DOHH2 (cell line): ENCODE results near the gene BBS9.

ENCODE experiments used
- H3F3A ChIP-seq: fragments of 200-600 bp; sonication (generic), shearing (Covaris generic); 2 replicates; pipeline ENCODE4 v1.6.0; 2016; ENCODE audit warnings: antibody characterized with exemption, mild to moderate bottlenecking; ENCODE audit not compliant: control insufficient read depth, insufficient read depth
- H3K27ac ChIP-seq: fragments of 200-600 bp; sonication (generic); 2 replicates; pipeline ENCODE4 v1.5.1; 2014; ENCODE audit warnings: low read depth, mild to moderate bottlenecking, low read length, moderate library complexity
- H3K27me3 ChIP-seq: fragments of 200-600 bp; sonication (generic); 2 replicates; pipeline ENCODE4 v1.6.1; 2014; ENCODE audit warnings: mild to moderate bottlenecking, low read length, mixed read lengths; ENCODE audit not compliant: control insufficient read depth
- H3K36me3 ChIP-seq: fragments of 200-600 bp; sonication (generic); 2 replicates; pipeline ENCODE4 v1.6.1; 2014; ENCODE audit warnings: mild to moderate bottlenecking, low read length, moderate library complexity, mixed read lengths; ENCODE audit not compliant: control insufficient read depth
- H3K4me1 ChIP-seq: fragments of 200-600 bp; sonication (generic); 2 replicates; pipeline ENCODE4 v1.6.1; 2014; ENCODE audit warnings: mild to moderate bottlenecking, low read length, mixed read lengths; ENCODE audit not compliant: control insufficient read depth
- H3K4me2 ChIP-seq: fragments of 200-600 bp; sonication (generic); 2 replicates; pipeline ENCODE4 v1.6.0; 2014; ENCODE audit warnings: mild to moderate bottlenecking, low read length, moderate library complexity
- H3K4me3 ChIP-seq: fragments of 200-600 bp; sonication (generic); 2 replicates; pipeline ENCODE4 v1.5.1; 2014; ENCODE audit warnings: mild to moderate bottlenecking, low read length, mixed read lengths
- H3K79me2 ChIP-seq: fragments of 200-600 bp; sonication (generic); 2 replicates; pipeline ENCODE4 v1.6.1; 2014; ENCODE audit warnings: mild to moderate bottlenecking, low read length, mixed read lengths; ENCODE audit not compliant: control insufficient read depth
- H3K9me2 ChIP-seq: fragments of 200-600 bp; sonication (generic); replicated peaks from 2 replicates; pipeline ENCODE4 v1.6.1; 2014; ENCODE audit warnings: mild to moderate bottlenecking, low read length, mixed read lengths; ENCODE audit not compliant: control insufficient read depth
- H3K9me3 ChIP-seq: fragments of 200-600 bp; sonication (generic); 2 replicates; pipeline ENCODE4 v1.6.1; 2014; ENCODE audit warnings: antibody characterized with exemption, low read length, mixed read lengths; ENCODE audit not compliant: control insufficient read depth, insufficient read depth
- H4K20me1 ChIP-seq: fragments of 200-600 bp; sonication (generic); 2 replicates; pipeline ENCODE4 v1.6.0; 2014; ENCODE audit warnings: low read depth, mild to moderate bottlenecking, antibody characterized with exemption, low read length, moderate library complexity; ENCODE audit not compliant: control insufficient read depth, insufficient read depth
- EZH2phosphoT487 ChIP-seq: fragments of 200-600 bp; sonication (generic); IDR thresholded peaks from 2 replicates; pipeline ENCODE4 v1.6.1; 2017; ENCODE audit warnings: borderline replicate concordance, mild to moderate bottlenecking, antibody characterized with exemption, low read length, moderate library complexity, mixed read lengths
- TF ChIP-seq, protein P1 (sequence below): fragments of 200-600 bp; sonication (generic); IDR thresholded peaks from one replicate; pipeline ENCODE4 v1.5.1; 2014; ENCODE audit warnings: antibody characterized with exemption, mild to moderate bottlenecking, low read depth, low read length; ENCODE audit not compliant: poor library complexity, severe bottlenecking

BBS9 gene

DNA sequence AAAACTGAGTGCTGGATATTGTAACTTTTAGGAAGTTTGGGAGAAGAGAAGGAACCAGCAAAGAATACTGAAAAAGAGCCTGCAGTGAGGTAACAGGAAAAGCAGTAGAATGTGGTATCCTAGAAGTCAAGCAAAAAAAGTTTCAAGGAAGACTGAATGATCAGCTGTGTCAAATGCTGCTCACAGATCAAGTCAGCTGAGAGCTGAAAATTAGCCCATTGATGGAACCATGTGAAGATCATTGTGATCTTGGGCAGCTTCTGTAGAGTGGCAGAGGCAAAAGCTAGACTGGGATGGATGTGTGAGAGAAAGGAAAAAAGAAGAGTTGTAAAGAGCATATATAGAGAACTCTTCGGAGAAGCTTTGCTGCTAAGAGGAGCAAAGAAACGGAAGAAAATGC lies 460.5 kb downstream of the BBS9 start:
- no peaks in the 10 kb centered on the region for H3K36me3 ChIP-seq
- no peak for TF ChIP-seq EZH2phosphoT487
- TF ChIP-seq, protein P1, sequence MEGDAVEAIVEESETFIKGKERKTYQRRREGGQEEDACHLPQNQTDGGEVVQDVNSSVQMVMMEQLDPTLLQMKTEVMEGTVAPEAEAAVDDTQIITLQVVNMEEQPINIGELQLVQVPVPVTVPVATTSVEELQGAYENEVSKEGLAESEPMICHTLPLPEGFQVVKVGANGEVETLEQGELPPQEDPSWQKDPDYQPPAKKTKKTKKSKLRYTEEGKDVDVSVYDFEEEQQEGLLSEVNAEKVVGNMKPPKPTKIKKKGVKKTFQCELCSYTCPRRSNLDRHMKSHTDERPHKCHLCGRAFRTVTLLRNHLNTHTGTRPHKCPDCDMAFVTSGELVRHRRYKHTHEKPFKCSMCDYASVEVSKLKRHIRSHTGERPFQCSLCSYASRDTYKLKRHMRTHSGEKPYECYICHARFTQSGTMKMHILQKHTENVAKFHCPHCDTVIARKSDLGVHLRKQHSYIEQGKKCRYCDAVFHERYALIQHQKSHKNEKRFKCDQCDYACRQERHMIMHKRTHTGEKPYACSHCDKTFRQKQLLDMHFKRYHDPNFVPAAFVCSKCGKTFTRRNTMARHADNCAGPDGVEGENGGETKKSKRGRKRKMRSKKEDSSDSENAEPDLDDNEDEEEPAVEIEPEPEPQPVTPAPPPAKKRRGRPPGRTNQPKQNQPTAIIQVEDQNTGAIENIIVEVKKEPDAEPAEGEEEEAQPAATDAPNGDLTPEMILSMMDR = no peak
- no peaks in the 10 kb centered on the region for H3K27me3 ChIP-seq
- H3K9me2 ChIP-seq = no peaks in the 10 kb centered on the region
- no peak overlapping the region for H3K4me2 ChIP-seq
- H3K4me3 ChIP-seq = no peak overlapping the region
- no peak overlapping the region for H3K27ac ChIP-seq
- H3F3A ChIP-seq = no peaks in the 10 kb centered on the region
- H3K79me2 ChIP-seq = no peaks in the 10 kb centered on the region
- H3K9me3 ChIP-seq = no peaks in the 10 kb centered on the region
- H3K4me1 ChIP-seq = peaks cover 6% of the 10 kb centered on the region
- no peaks in the 10 kb centered on the region for H4K20me1 ChIP-seq

DNA sequence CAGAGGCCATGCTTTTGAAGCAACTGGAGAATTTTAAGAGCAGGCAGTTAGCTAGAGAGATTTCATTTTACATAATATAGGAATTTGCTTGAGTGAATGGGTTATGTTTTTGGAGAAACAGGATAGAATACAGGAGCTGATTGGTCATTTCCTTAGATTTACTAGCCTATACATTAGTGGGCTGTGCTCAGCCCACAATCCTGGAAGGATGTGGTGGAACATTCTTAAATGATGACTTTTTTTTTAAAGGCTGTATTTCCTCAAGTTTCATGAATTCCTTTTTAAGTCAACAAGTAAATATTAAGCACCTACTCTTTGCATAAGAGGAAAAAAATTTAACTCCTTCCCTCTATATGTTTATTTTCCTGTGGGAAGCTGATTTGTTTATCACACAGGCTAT lies 461.6 kb downstream of the BBS9 start:
- TF ChIP-seq, protein P1 = no peak
- no peak for TF ChIP-seq EZH2phosphoT487
- Histone ChIP-seq H3F3A (no peaks in the 10 kb centered on the region), H3K9me2 (no peaks in the 10 kb centered on the region), H3K27ac (no peak overlapping the region), H3K4me3 (no peak overlapping the region), H3K4me1 (peaks cover 6% of the 10 kb centered on the region), H3K27me3 (no peaks in the 10 kb centered on the region), H4K20me1 (no peaks in the 10 kb centered on the region), H3K79me2 (no peaks in the 10 kb centered on the region), H3K9me3 (no peaks in the 10 kb centered on the region), H3K4me2 (no peak overlapping the region), H3K36me3 (no peaks in the 10 kb centered on the region)

DNA sequence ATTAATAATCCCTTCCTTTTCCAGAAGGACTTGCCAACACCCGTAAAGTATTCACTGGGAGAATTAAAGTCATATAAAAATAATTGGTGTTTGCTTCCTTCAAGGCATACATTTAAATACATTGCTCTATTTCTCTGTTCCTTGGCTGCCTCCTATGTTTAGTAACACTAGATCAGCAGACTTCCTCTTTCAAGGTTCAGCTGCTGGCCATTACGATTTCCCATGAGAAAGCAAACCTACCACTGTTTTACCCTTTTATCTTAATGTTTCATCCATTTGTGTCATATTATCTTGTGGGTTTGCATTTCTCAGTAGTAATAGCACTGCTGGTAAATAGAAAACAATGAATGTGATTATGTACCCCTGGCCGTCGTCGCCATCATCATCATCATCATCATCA lies 462.1 kb downstream of the BBS9 start:
- no peaks in the 10 kb centered on the region for H4K20me1 ChIP-seq
- no peaks in the 10 kb centered on the region for H3K9me3 ChIP-seq
- H3K27ac ChIP-seq = no peak overlapping the region
- no peak overlapping the region for H3K4me3 ChIP-seq
- no peaks in the 10 kb centered on the region for H3F3A ChIP-seq
- H3K36me3 ChIP-seq = no peaks in the 10 kb centered on the region
- no peaks in the 10 kb centered on the region for H3K9me2 ChIP-seq
- TF ChIP-seq, protein P1 = no peak
- no peak for TF ChIP-seq EZH2phosphoT487
- no peaks in the 10 kb centered on the region for H3K79me2 ChIP-seq
- peaks cover 6% of the 10 kb centered on the region for H3K4me1 ChIP-seq
- H3K4me2 ChIP-seq = no peak overlapping the region
- H3K27me3 ChIP-seq = no peaks in the 10 kb centered on the region

DNA sequence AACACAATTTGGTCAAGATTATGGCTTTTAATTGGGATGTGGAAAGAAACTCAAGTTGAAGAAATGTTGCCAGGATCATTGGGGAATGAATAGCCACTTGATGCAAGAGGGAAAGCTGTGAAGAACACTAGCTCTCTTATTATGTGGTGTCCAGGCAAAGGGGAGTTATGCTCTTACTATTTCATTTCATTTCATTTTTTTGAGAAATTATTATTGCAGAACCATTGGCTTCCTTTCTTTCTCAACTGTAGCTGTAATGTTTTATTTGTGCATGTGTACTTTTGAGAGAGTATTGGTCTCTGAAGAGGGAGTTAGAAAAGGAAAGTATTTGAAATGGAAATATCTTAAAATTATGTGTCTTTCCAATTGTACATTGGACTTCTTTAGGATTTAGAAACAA lies 463.4 kb downstream of the BBS9 start:
- no peaks in the 10 kb centered on the region for H3K27me3 ChIP-seq
- H3K4me3 ChIP-seq = no peak overlapping the region
- H3K27ac ChIP-seq = no peak overlapping the region
- H3F3A ChIP-seq = no peaks in the 10 kb centered on the region
- no peaks in the 10 kb centered on the region for H3K36me3 ChIP-seq
- H3K9me3 ChIP-seq = no peaks in the 10 kb centered on the region
- peaks cover 6% of the 10 kb centered on the region for H3K4me1 ChIP-seq
- H3K4me2 ChIP-seq = no peak overlapping the region
- TF ChIP-seq EZH2phosphoT487 = no peak
- TF ChIP-seq, protein P1 = no peak
- H3K79me2 ChIP-seq = no peaks in the 10 kb centered on the region
- H3K9me2 ChIP-seq = no peaks in the 10 kb centered on the region
- H4K20me1 ChIP-seq = no peaks in the 10 kb centered on the region
